ENCODE measurements around the gene HCRT.
A peak's percentile ranks its signal among the peaks of the same experiment; 100 is the strongest.
"Not testable (repeated sequence)": the region's sequence is repeated elsewhere in the genome, so short reads cannot be mapped to it uniquely, and the experiment has no call there.

HCRT gene, protein sequence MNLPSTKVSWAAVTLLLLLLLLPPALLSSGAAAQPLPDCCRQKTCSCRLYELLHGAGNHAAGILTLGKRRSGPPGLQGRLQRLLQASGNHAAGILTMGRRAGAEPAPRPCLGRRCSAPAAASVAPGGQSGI

DNA sequence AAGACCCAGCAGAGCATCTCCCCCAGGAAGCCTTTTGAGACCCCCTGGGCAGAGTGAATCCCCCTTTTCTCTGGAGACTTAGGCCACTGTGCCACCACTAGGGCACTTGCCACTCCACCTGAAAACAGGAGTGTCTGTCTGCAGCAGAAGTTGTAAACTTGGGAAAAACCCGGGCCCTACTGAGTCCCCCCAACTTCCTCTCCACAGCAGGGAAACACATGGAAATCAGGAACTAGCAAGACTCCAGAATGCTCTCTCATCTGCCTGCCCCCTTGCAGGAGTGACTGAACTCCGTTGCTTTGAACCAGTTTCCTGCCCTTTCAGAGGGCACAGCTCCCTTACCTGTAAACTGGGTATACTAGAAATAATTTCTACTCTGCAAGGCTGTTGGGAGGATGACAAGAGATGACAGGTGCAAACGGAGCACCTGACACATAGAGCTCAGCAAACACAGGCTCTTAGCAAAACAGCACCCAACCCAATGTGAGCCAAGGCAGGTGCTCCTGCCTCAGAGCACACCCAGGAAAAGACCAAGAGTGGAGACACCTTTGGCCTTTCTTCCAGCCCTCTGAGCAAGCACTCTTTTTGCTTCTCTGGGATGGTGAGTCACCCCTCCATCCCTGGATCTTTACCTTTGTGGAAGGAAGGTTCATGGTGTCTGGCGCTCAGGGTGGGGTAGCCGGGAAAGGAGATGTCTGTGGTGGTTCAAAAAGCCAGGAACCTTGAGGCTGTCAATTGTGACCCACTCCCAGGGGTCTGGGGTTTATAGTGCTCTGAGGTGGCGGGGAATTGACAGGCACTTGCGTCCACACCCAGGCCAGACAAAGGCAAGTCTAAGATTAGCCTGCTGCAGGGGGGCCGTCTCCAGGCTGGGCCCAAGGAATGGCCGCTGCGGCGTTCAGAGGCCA lies at the start of gene HCRT:
Gene HCRT, minus strand, starts transcription at position 740 of the 908 bp plus-strand sequence. Its CDS starts 87 bp downstream, at position 653.
- no peak for DNase-seq

DNA sequence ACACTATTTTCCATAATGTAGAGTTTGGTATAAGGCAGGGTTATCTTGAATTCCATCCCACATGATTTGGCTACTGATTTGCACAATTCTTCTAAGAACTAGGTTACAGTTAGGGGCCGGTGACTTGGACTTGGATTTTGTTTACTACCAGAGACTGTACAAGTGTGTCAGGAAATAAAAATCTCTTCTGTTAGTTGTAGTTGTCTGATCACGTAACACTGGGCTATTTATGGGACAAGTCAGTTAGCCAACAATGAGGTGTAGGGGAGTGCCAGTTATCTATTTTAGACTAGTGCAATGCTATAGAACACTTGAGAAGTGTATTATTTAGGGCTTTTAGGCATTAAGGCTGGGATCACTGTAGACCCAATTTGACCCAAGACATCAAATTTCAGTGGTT lies 48.7 kb upstream of the HCRT start:
- DNase-seq = no peak

DNA sequence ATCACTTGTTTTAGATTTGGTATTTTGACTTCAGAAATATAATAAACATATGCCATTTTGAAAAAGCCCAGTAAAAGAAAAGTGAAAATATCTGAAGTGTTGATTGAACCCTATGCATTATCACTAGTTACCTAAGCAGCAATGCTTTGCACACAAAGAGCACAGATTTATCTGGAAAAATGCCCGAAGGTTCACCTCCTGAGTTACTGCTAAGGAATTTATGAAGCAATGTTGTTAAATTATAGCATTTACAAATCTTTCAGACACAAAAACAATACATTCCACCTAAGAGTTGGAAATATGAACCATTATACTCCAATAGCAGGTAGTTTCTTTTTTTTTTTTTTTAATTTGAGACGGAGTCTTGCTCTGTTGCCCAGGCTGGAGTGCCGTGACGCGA lies 47.9 kb upstream of the HCRT start:
- DNase-seq = no peak

DNA sequence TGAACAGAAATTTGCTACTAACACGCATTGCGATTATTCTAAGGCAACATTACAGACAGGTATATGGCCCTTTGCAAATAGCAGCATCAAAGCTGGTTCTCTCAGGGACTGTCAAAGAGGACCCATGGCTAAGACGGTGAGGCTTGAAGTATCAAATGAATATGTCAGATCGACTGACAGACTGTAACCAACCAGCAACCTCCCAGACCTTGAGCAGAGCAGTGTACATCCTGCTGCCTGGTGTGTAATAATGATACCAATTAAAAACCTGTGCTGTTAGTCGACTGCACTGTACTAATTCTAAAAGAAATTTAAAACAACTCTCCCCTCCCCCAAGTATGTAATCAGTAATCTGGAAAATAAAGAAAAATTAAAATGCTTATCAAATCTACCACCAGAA lies 45.0 kb upstream of the HCRT start:
- no peak for DNase-seq

GRCh38 chr17:42227849-42228700 lies 42.8 kb upstream of the HCRT start:
- DNase-seq = no peak

DNA sequence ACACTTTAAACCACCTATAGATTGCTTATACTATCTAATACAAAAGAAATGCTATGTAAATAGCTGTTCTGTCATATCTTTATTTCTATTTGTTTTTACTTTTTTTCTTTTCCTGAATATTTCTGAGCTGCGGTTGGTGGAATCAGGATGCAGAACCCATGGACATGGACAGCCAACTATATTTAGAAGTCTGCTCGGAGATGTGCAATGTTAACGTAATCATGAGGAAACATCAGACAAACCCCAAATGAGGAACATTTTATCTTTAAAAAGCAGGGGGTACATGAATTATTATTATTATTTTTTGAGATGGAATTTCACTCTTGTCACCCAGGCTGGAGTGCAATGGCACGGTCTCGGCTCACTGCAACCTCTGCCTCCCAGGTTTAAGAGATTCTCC lies 40.4 kb upstream of the HCRT start:
- no peak for DNase-seq

GRCh38 chr17:42224651-42225050 lies 39.4 kb upstream of the HCRT start:
- DNase-seq = no peak

DNA sequence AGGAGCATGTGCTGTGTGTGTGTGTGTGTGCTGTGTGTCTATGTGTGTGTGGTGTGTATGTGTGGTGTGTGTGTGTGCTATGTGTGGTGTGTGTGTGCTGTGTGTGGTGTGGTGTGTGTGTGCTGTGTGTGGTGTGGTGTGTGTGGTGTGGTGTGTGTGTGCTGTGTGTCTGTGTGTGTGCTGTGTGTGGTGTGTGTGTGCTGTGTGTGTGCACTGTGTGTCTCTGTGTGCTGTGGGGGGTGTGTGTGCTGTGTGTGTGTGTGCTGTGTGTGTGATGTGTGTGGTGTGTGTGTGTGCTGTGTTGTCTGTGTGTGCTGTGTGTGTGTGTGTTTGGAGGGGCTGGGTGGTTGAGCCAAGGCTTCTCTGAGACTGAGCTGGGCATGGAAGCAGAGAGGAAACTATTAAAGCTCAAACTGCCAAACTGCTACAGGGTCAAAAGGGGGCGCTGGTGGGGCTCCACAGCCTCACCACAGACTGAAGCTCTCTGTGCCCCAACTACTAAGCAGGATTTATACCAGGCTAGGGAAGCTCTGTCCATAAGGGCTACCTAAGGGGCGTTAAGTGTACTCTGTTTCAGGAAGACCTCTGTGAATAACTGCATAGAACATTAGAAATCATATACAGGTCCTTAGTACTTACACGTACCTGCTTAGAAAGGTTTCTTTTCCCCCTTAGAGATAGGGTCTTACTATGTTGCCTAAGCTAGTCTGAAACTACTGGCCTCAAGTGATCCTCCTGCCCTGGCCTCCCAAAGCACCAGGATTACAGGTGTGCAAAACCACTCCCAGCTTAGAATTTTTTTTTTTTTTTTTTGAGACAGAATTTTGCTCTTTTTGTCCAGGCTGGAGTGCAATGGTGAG lies 36.9 kb upstream of the HCRT start:
- peak; percentile 62 for DNase-seq

GRCh38 chr17:42219280-42219679 lies 34.0 kb upstream of the HCRT start:
- not testable (repeated sequence) for DNase-seq

DNA sequence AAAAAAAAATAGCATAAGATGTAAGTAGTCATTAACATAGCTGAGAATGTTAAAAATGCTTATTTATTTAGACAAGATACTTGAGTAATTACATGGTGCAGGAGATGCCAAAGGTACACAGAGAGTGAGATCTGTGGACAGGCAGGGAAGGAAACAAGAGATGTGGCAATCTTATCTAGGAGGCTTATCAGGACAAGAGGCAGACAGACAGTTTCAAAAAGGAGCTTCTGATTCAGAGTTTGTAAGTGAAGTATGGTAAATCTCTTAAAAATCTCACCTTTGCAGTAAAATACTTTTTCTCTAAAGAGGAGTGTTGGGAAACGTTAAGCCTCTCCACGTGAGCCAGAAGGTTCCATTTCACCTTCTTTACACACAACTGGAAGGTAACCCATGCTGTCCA lies 28.9 kb upstream of the HCRT start:
- no peak for DNase-seq

GRCh38 chr17:42212382-42212781 lies 27.1 kb upstream of the HCRT start:
- DNase-seq = no peak

DNA sequence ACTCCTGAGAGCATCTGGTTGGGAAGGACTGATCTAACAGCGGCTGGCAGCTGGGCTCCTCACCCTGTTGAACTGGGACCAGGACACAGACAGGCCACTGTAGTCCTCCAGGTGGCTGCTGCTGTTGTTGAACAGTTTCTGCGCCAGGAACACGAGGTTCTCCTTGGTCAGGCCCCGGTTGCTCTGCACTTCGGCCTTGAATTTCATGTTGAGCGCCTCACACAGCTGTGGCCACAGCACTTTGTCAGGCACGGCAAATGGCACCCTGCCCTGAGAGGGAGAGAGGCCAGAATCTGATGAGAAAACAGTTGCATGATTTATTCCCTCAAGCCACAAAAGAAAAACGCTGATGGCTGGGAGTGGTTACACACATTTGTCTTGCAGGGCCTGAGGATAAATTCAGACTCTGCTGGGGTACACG lies 26.7 kb upstream of the HCRT start:
- DNase-seq = not testable (repeated sequence)

- no peak for DNase-seq
Measured at GRCh38 chr17:42210046-42210445, 24.8 kb upstream of the HCRT start.

DNA sequence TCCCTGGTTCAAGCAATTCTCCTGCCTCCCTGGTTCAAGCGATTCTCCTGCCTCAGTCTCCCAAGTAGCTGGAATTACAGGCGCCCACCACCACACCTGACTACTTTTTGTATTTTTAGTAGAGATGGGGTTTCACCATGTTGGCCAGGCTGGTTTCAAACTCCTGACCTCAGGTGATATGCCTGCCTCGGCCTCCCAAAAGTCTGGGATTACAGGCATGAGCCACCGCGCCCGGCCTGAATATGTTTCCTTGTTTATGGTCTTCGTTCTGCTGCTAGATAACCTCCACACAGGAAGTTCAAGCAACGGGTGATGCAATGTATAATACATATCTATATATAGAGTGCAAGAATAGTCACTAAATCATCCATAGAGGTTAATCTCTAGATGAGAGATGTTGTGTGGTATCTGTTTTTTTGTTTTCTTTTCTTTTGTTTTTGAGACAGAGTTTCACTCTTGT lies 20.9 kb upstream of the HCRT start:
- not testable (repeated sequence) for DNase-seq

GRCh38 chr17:42203354-42203753 lies 18.1 kb upstream of the HCRT start:
- DNase-seq = no peak

DNA sequence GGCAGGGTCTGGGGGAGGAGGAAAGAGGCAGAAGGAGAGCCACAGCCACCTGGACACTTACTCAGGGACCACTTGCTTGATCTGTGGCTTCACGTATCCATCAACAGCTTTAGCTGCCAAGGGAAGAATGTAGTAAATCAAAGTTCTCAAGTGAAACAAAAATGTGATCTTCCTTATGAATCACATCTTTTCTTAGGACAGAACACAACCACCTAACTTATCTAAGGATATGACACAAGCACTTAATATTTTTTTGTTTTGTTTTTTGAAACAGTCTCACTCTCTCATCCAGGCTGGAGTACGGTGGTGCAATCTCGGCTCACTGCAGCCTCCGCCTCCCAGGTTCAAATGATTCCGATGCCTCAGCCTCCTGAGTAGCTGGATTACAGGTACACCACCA lies 17.4 kb upstream of the HCRT start:
- DNase-seq = no peak

DNA sequence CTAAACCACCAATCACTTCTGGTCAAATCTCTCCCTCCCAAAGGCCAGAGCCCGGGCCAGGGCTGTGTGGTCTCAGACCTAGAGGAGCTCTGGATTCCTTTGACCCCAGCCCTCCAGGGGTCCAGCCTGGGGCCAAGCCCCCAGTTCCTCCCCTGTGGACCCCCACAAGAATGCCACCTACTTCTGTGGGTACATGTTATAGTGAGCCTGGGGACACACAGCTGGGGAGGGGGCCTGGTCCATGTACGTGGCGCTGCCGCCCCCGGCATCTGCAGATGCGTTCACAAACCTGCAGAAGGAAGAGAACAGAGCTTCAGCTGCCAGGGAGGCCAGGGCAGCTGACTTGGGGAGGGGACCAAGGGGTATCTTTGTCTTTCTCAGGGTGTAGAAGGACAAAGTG lies 16.9 kb upstream of the HCRT start:
- no peak for DNase-seq

- DNase-seq = no peak
Measured at GRCh38 chr17:42201458-42201772, 16.2 kb upstream of the HCRT start.

DNA sequence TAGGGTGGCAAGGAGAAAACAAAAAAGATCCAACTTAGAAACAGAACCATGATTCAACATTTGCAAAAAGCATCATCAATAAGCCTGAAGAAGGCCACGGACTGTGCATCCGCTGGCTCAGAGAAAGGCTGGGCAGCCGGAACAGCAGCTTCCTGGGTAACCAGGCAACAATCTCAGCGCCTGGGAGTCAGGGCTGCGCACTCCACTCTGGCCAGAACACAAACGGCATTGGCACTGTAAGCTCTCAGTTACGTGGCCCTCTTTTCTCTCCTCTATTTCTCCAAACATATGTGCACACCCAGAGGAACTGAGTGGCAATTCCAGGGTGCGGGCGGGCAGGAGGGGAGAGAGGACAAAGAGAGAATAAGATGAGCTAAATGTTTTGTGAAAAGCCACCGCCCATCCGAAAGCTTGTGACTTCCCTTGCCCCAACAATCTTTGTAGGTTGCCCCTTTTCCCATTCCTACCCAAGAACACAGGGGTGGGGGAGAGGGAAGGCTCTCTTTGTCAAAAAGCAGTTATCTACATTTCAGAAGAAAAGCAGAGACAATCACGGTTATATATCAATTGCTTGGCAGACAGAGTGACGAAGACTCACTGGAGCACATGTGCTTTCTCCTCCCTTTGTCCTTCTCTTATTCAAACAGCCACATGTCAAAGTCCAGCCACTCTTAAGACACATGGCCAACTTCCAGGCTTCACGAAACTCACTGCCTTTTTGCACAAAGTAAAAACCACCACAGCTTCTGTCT lies 15.6 kb upstream of the HCRT start:
- no peak for DNase-seq

GRCh38 chr17:42199416-42200011 lies 14.3 kb upstream of the HCRT start:
- no peak for DNase-seq

- DNase-seq = no peak
Measured at GRCh38 chr17:42198897-42199296, 13.6 kb upstream of the HCRT start.

Data from stimulated activated CD4-positive, alpha-beta T cell treated with anti-CD3 and anti-CD28 coated beads, Interleukin-15, amount 100 ng/mL, for 24 hours (primary cell).